Measurements from ENCODE around the gene ARPC4.
"Not testable (repeated sequence)": the region's sequence is repeated elsewhere in the genome, so short reads cannot be mapped to it uniquely, and the experiment has no call there.

Gene ARPC4

GRCh38 chr3:9770276-9770812 lies 22.5 kb upstream of the ARPC4 start:
- DNase-seq (ENCODE audit: low read depth) = no peak

GRCh38 chr3:9771007-9771406 lies 21.9 kb upstream of the ARPC4 start:
- DNase-seq (ENCODE audit: low read depth) = not testable (repeated sequence)

- no peak for DNase-seq (ENCODE audit: low read depth)
These were observed 15.8 kb upstream of the ARPC4 start for GRCh38 chr3:9776896-9777693.

GRCh38 chr3:9777694-9778021 lies 15.2 kb upstream of the ARPC4 start:
- no peak for DNase-seq (ENCODE audit: low read depth)

- peak; percentile 38 for DNase-seq (ENCODE audit: low read depth)
These were observed 14.5 kb upstream of the ARPC4 start for GRCh38 chr3:9778143-9779074.

- DNase-seq (ENCODE audit: low read depth) = no peak
These were observed 13.7 kb upstream of the ARPC4 start for GRCh38 chr3:9779075-9779593.

GRCh38 chr3:9779721-9780457 lies 13.0 kb upstream of the ARPC4 start:
- peak; percentile 14 for DNase-seq (ENCODE audit: low read depth)

GRCh38 chr3:9780458-9780812 lies 12.4 kb upstream of the ARPC4 start:
- DNase-seq (ENCODE audit: low read depth) = no peak

- no peak for DNase-seq (ENCODE audit: low read depth)
These were observed 12.0 kb upstream of the ARPC4 start for GRCh38 chr3:9780910-9781309.

GRCh38 chr3:9781551-9781950 lies 11.3 kb upstream of the ARPC4 start:
- DNase-seq (ENCODE audit: low read depth) = no peak

GRCh38 chr3:9781978-9782603 lies 10.8 kb upstream of the ARPC4 start:
- no peak for DNase-seq (ENCODE audit: low read depth)

GRCh38 chr3:9782770-9783169 lies 10.1 kb upstream of the ARPC4 start:
- DNase-seq (ENCODE audit: low read depth) = no peak

- no peak for DNase-seq (ENCODE audit: low read depth)
These were observed 8.9 kb upstream of the ARPC4 start for GRCh38 chr3:9783954-9784353.

- no peak for DNase-seq (ENCODE audit: low read depth)
These were observed 7.9 kb upstream of the ARPC4 start for GRCh38 chr3:9784965-9785364.

GRCh38 chr3:9785602-9786001 lies 7.3 kb upstream of the ARPC4 start:
- no peak for DNase-seq (ENCODE audit: low read depth)

- DNase-seq (ENCODE audit: low read depth) = no peak
These were observed 6.6 kb upstream of the ARPC4 start for GRCh38 chr3:9786209-9786739.

- DNase-seq (ENCODE audit: low read depth) = no peak
These were observed 5.8 kb upstream of the ARPC4 start for GRCh38 chr3:9786825-9787669.

- DNase-seq (ENCODE audit: low read depth) = no peak
These were observed 5.2 kb upstream of the ARPC4 start for GRCh38 chr3:9787714-9788113.

GRCh38 chr3:9791127-9791526 lies 1.8 kb upstream of the ARPC4 start:
- DNase-seq (ENCODE audit: low read depth) = no peak

GRCh38 chr3:9791790-9792404 lies 985 bp upstream of the ARPC4 start:
- no peak for DNase-seq (ENCODE audit: low read depth)
